KOPT-K1 (cell line): ENCODE measurements around the gene CCDC146.
"Not testable (repeated sequence)": the region's sequence is repeated elsewhere in the genome, so short reads cannot be mapped to it uniquely, and the experiment has no call there.

Experiments used
- H3K27ac ChIP-seq: fragments of 200-600 bp; sonication (generic); 2 replicates; pipeline ENCODE4 v1.5.1; 2016; ENCODE audit warnings: antibody characterized with exemption, mild to moderate bottlenecking, low read depth, low read length; ENCODE audit not compliant: poor library complexity, severe bottlenecking
- H3K36me3 ChIP-seq: fragments of 200-600 bp; sonication (generic); 2 replicates; pipeline ENCODE4 v1.5.1; 2017; ENCODE audit warnings: antibody characterized with exemption, mild to moderate bottlenecking, low read length, moderate library complexity; ENCODE audit not compliant: insufficient read depth
- H3K9me3 ChIP-seq: fragments of 200-600 bp; sonication (generic); 2 replicates; pipeline ENCODE4 v1.5.1; 2017; ENCODE audit warnings: antibody characterized with exemption, low read length, mild to moderate bottlenecking; ENCODE audit not compliant: insufficient read depth, poor library complexity, severe bottlenecking

Gene CCDC146

DNA sequence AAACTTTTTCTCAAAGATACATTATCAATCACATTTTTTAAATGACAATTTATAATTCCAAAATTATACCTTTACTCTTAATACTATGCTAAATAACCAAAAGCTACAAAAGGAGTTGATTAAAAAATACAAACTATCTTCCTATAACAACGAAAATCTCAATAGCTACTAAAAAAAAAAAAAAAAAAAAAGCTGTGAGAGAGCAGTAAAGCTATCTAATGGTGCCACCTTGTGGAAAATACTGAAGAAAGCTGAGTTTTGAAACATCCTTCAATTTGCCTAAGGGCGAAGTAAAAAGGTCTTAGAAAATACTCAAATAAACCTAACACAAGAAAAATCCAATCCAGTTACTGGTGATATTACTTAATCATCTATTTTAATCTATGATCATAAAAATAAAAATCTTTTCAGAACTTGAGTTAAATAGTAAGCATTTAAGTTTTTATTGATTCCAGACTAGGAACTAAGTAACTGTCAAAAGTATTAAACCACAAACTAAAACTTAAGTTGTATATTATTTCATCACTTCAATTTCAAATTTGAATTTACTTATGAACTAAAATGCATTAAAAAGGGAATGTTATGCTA lies 9.6 kb upstream of the CCDC146 start:
- not testable (repeated sequence) for H3K36me3 ChIP-seq, H3K27ac ChIP-seq, H3K9me3 ChIP-seq

- H3K36me3 ChIP-seq, H3K27ac ChIP-seq, H3K9me3 ChIP-seq: not testable (repeated sequence)
These were observed 3.1 kb downstream of the CCDC146 start for GRCh38 chr7:77125486-77125885.

GRCh38 chr7:77127009-77127408 lies 4.6 kb downstream of the CCDC146 start:
- H3K9me3 ChIP-seq, H3K27ac ChIP-seq, H3K36me3 ChIP-seq: not testable (repeated sequence)

DNA sequence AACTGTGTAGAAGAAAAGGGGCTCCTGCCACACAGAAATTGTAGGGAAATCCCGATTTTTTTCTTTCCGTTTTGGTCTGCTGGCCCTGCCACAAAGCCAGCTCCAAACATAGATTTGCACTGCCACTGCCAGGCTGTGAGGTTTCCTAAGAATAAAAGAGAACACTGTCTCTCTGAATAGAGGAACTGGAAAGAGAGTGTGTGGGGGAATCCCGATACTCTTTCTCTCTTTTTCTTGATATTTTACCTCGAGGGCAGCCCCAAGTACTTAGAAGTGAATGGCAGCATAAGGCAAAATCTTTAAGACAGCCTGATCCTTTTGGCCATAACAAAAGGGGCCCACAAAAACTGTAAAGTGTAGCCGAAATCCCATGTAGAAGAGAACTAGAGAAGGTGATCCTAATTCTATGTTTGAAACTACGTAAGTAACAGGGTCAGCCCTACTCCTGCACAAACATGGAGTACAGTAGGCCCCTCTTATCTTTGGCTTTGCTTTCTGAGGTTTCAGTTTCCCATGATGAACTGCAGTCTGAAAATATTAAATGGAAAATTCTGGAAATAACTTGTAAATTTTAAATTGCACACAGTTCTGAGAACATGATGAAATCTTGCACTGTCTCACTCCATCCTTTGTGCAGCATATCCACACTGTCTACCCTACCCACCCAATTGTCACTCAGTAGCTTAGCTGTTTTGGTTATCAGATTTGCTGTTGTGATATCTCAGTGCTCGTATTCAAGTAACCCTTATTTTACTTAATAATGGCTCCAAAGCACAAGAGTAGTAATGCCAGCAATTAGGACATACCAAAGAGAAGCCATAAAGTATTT lies 6.4 kb downstream of the CCDC146 start:
- H3K36me3 ChIP-seq, H3K9me3 ChIP-seq, H3K27ac ChIP-seq: not testable (repeated sequence)

DNA sequence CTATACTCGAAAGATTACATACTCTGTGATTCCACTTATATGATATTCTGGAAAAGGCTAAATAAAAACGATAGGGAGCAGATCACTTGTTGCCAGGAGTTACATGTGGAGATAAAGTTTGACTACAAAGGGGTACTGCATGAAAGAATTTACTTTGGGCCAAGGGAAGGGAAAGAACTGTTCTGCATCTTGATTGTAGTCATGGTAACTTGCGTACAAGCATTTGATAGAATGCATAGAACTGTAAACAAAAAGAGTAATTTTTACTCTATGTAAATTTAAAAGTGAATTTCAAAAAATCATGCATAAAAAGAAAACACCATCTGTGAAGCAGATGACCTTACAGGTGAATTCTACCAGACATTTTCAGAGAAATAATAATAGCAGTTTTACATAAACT lies 9.4 kb downstream of the CCDC146 start:
- not testable (repeated sequence) for H3K9me3 ChIP-seq, H3K27ac ChIP-seq, H3K36me3 ChIP-seq

- not testable (repeated sequence) for H3K9me3 ChIP-seq, H3K27ac ChIP-seq, H3K36me3 ChIP-seq
These were observed 16.3 kb downstream of the CCDC146 start for GRCh38 chr7:77138668-77139067.

- not testable (repeated sequence) for H3K27ac ChIP-seq, H3K9me3 ChIP-seq, H3K36me3 ChIP-seq
These were observed 17.9 kb downstream of the CCDC146 start for GRCh38 chr7:77140291-77140690.

- H3K36me3 ChIP-seq, H3K27ac ChIP-seq: not testable (repeated sequence)
- peaks cover 13% of the 10 kb centered on the region for H3K9me3 ChIP-seq
These were observed 29.8 kb downstream of the CCDC146 start for GRCh38 chr7:77152232-77152631.

GRCh38 chr7:77154917-77155464 lies 32.6 kb downstream of the CCDC146 start:
- not testable (repeated sequence) for H3K9me3 ChIP-seq, H3K27ac ChIP-seq, H3K36me3 ChIP-seq

GRCh38 chr7:77155601-77156377 lies 33.4 kb downstream of the CCDC146 start:
- not testable (repeated sequence) for H3K36me3 ChIP-seq, H3K9me3 ChIP-seq, H3K27ac ChIP-seq

DNA sequence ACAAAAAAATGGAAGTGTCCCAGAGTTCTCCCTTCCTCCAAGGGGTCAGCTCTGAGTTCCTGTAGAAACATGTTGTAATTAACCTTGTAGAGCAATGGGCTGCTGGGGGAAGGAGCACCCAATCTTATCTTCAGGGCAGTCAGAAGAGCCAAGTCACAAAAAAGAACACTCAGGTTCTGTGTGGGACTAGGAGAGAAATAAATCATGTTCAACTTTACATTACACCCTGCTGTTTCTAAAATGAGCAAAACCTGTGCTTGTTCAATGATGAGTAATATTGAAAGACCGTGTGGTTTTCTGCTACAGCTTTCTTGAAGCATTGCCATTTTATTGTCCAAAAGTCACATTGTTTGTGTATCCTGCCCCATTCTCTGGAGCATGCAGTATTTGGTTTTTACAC lies 34.6 kb downstream of the CCDC146 start:
- not testable (repeated sequence) for H3K27ac ChIP-seq, H3K9me3 ChIP-seq, H3K36me3 ChIP-seq

DNA sequence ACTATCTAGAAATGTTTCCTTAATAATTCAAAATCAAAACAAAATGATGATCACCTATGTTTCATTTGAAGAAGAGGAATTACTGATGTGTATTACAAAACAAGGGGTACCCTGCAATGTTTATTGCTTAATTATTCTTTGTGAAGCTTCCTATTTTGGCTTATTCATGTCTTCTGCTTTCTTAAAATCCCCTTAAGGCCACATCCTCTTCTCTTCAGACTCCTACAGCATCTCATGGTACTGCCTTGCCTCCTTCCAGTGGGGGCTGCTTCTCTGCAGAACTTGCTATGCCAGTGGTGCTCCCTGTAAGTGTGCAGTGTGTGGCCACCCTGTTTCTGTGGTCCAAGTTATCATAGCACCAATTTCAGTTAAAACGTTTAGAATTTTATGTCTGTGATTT lies 35.0 kb downstream of the CCDC146 start:
- Histone ChIP-seq H3K36me3 (no peaks in the 10 kb centered on the region), H3K27ac (no peak overlapping the region), H3K9me3 (no peaks in the 10 kb centered on the region)

DNA sequence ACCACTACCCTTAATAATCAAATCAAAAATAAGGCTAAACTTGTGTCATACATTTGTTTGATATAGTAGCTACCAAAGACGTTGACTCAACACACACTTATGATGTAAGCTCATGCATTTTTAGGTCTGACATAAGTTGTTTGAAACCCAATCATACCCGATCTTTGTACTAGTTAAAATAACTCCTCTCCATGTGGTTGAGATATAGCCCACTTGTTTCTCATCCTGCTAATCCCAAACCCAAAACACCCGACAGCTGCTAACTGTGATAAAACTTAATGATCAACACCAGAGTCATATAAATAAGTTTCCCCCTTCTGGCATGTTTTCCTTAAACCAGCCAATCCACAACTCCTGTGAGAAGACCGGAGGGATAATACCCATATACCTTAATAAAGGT lies 48.7 kb downstream of the CCDC146 start:
- H3K36me3 ChIP-seq, H3K9me3 ChIP-seq, H3K27ac ChIP-seq: not testable (repeated sequence)

GRCh38 chr7:77172437-77173172 lies 50.2 kb downstream of the CCDC146 start:
- H3K36me3 ChIP-seq, H3K9me3 ChIP-seq, H3K27ac ChIP-seq: not testable (repeated sequence)

GRCh38 chr7:77174418-77174817 lies 52.0 kb downstream of the CCDC146 start:
- H3K9me3 ChIP-seq, H3K36me3 ChIP-seq, H3K27ac ChIP-seq: not testable (repeated sequence)
